HG03520 (cell line): ENCODE results near the gene RREB1.

Experiments used
- ATAC-seq: cut with Tn5 transposase; IDR thresholded peaks from one replicate; pipeline ENCODE4 v1.9.1; 2021; ENCODE audit warnings: mild to moderate bottlenecking, moderate library complexity; ENCODE audit not compliant: unreplicated experiment

Gene RREB1

DNA sequence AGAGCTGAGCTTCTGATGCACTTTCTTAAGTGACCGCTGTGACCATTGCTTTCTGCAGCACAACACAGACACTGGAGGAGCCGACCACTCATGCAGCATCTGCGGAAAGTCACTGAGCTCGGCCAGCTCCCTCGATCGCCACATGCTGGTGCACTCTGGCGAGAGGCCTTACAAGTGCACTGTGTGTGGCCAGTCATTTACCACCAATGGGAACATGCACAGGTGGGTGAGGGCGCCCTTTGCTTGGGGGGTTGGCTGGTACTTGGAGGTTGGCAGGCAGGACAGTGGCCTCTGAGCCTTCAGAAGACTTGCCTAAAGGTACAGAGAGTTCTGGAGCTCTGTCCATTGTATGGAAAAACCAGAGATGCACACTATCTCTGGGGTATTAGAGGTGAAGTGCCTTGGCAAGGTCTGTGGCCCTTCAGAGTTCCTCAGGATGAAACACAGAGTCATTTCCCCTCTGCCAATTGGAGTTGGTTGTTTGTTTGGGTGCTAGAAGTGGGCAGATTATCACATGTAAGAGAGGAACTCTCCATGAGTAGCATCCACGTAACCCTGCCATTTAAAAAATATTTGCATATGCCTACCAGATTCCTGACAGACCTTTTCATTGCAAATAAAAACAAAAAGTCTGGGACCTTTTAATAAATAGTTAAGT is 81.5 kb downstream of the RREB1 start:
- ATAC-seq: no peak

DNA sequence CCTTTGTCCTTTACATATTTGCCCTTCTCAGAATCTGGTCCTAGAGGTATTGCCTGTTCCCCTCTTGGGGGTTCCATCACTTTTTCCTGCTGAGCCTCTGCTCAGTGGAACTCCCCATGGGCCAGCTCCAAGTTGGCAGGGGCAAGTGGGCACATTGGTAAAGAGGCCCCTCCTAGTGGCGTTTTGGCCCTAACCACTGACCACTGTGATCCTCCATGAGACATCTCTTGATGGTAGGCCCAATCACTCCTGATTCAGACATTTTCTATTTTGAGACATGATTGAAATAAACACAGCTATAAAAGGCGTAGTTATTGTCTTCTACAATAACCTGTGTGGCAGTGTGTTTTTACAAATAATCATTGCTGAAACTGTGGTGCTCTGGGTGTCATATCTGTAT is 83.0 kb downstream of the RREB1 start:
- ATAC-seq: no peak

DNA sequence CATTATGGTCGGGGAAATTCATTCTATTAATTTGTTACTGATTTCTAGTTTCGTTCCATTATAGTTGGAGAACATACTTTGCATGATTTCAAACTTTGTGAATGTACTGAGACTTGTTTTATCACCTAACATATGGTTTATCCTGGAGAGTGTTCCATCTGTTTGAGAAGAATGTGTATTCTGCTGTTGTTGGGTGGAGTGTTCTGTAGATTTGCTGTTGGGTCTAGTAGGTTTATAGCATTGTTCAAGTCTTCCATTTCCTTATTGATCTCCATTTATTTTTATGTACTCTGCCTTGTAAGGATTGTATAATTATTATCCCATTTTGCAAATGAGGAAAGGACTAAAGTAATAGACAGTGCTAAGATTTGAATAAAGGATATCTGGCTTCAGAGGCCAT is 85.4 kb downstream of the RREB1 start:
- ATAC-seq: no peak

DNA sequence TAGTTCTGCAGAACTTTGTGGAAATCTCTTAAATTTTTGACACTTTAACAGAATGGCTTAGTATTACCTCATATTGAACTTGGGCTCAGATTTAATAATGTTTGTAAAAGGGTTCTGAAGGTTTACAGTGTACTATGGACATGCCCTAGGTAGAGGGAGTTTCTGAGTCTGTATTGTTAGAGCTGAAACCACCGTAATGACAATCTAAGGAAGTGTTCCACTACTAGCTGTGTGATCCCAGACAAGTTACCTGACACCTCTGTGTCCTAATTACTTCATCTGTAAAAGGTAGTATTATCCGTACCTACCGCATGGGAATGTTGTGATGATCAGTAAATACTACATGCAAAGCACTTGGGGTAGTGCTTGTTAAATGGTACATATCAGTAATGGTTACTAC is 86.9 kb downstream of the RREB1 start:
- no peak for ATAC-seq

DNA sequence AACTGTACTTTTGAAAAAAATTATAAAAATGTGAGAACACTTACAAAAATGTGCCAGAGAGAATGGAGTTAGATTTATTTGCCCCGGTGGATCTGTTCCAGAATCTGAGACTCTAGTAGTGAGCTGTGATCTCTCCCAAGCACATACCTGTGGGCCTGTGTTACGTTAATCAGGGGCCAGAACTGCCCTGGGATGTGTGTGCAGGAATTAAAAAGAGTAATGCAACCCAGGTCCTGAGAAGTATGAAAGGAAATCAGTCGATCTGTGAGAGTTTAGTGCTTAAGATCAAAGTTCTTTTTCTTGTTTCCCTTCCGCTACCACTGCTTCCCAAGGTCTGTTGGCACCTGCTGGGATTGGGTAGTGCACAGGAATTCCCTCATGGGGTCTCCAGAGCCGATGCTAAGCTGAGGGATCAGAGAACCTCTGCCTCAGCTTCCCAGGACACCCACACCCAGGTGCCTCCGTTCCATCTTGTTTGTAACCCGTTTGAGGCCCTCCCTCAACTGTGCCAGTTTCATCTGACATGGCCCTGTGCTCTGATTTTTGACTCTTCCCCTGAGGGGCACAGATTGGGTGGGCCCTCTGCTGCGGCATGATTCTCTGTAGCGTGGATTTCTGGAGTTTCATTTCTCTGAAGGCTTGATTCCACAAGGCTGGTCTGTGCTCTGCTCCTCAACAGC is 87.7 kb downstream of the RREB1 start:
- ATAC-seq: no peak

DNA sequence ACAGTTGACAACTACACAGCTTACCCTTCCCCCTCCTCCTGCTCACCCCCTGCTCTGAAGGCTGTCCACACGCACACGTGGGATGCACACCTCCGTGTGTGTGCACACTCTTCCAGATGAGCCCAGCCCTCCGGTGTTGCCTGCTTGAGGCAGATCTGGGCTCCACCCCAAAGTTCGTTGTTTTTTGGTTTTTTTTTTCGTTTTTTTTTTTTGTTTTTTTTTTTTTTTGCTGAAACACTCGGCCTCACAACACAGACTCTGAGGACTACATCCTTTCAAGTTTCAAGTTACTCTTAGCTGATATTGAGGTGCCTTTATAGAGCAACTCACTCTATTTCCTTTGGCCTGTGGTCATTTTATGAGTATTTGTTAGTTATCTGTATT is 88.2 kb downstream of the RREB1 start:
- no peak for ATAC-seq

DNA sequence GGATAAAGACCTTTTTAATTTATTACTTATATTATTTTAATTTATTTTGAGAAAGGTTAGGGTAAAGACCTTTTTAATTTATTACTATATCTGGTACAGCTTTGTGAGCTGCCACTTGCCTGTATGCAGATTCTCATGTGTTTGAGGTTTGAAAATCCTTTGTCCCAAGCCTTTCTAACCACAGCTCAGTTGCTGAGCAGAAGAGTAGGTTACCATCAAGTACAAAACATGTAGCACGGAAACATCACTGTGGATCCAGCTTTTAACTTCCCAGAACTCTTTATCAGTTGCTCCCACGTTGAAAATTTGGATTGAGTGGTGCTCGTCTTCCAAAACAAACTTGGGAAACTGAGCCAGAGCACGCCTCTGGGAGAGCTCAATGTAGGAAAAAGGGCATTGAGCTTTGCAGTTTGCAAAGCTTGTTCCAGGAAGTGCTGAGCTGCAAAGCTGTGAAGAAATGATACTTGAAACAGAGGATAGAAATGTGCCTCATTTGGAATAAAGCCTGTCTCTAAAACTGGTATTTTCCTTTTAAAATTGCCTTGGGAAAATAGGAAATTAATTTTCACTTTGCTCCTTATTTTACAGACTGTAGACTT is 89.0 kb downstream of the RREB1 start:
- ATAC-seq: no peak

DNA sequence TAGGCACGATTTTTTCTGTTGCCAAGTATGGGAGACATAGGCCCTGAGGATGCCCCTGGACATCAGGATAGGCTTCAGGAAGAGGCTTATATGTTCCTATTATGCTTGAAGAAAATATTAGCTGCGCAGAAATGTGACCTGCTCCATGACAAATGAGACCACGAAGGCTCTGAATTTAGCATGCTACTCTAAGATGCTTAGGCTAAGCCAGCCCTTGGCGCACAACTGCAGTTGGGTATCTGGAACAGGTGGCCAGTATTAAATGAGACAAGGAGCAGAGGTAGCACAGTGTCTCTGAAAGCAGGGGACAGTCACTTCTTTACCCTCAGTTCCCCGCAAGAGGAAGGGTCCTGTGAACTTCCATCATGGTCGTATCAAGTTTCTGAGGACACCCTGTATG is 90.0 kb downstream of the RREB1 start:
- ATAC-seq: no peak

DNA sequence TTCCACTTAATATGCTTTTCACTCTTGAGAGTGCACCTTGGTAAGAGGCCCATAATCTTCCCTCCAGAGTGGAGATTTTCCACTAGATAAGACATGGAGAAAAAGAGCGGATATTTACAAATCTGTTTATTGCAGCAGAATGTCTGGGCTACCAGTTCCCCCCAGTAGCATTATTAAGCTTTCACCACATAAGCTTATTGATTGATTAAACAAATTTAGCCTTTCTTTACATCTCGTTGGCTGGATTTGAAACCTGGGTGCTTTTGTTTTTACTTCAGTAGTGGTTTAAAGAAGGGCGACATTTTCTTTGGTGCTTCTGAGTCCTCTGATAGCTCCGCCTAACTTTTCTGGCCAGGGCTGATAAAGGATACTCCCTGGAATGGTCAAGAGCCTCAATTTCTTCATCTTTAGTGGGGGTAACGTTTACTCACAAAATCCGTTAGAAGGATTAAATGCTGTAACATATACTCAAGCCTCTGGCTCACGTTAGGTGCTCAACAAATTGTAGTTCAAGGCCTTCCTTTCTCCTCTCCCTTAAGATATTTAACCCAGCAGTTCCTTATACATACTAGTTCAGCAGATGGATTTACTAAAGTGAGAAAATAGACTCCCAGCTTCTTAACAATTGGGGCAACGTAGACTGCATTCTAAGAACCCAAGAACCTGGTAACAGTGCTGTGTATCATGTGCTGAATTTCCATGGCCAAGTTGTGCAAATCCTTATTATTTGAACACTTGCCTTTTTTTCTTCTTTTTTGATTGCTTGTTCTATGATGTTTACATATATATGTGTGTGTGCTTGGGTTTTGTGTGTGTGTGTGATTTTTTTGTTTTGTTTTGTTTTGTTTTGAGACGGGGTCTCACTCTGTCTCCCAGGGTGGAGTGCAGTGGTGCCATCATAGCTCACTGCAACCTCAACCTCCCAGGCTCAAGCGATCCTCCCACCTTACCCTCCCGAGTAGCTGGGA is 91.4 kb downstream of the RREB1 start:
- no peak for ATAC-seq

DNA sequence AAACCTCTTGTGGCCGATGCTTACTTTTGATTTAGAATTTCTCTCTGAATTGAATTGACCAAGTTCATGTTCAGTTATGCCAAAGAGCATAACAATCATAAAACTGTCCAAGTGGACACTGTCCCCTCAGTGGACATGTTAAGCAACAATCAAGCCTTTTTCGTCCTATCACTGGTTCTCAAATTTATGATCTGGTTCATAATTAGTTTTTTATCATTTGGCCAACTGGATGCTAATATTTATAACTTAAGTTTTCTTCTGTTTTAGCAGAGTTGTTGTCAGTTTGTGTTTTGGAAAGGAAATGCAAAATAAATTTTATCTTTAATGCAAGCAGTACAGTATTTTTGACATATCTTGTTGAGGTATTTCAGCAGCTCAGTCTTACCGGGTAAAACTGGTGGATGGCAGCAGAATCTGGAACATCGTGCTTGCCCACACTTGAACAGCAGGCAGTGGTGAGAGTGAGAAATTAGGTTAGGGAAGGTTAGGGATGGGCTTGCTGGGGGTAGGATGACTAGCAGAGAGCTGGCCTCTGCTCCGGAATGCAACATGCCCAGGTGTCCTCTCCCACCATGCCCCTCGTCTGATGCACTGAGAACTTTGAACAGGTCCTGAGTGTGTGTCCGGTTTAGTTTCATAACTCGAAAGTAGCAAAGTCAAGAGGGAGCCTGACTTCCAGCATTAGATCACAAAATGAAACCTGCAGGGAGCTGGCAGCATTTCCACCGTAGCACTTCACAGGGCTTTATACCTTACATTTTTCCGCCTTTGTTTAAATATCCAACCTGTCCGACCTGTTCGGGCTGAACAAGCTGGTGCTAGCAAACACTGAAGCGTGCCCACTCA is 93.1 kb downstream of the RREB1 start:
- ATAC-seq: no peak

DNA sequence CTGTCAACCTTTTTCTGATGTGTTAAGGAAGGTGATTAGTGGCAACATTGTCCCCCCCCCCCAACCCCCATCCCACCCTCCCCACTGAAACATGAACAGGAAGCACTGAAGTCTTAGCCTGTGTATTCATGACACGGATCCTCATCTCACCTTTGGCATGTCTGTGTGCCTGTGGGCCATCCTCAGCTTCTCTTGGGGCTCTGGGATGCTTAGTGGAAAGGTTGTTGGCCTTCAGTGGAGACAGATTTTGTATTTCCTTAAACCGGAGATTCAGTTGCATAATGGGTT is 93.6 kb downstream of the RREB1 start:
- ATAC-seq: no peak

DNA sequence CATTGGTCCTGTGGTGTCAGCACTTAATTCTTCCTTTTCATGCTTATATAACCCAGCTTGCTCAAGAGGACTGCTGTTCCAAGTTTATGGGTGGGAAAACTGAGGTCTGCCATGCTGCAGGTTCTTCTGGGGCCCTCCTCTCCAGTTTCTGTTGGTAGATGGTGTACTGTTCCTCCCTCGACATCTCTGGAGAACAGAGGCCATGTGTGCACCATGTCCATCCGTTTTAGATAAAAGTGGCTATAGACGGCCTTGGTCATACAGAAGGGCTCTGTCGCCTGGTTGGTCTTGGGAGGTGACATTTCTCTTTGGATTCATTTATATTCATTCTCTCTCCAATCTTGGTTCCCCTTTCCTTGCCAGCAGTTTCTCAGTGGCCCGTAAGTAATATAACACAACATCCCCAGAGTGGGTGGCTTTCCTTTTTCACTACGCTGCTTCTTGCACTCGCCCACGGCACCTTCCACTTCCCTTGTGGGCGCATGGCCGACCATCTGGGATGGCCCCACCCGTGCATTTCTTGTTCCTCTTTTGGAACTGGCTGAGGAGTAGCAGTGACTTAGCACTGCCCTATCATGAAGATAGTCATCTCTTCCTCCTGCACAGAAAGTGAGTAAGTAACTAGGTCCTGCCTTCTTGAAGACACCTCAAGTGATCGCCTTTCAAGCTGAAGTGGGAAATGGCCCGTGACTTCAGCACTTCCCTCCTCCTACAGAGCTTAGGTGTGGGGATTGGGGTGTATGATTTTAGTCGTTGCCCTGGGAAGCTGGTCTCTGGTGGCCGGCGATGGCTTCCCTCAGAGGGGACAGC is 94.2 kb downstream of the RREB1 start:
- ATAC-seq: peak; percentile 88

DNA sequence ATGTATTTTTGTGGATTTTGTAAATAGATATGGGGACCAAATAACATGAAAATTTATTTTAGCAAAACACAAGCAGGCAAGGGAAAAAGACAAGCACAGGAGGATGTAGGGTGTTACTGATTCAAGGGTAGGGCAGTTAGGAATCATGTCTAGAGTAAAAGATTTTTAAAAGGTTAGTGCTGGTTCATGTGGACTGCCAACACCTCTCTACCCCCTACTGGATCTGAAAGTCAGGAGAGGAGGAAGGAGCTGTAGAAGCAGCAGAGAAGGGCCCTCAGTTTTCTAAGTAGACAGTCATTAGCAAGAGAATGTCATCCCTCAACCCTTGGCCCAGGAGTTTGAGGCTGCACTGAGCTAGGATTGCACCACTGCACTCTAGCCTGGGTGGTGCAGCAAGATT is 95.2 kb downstream of the RREB1 start:
- no peak for ATAC-seq

DNA sequence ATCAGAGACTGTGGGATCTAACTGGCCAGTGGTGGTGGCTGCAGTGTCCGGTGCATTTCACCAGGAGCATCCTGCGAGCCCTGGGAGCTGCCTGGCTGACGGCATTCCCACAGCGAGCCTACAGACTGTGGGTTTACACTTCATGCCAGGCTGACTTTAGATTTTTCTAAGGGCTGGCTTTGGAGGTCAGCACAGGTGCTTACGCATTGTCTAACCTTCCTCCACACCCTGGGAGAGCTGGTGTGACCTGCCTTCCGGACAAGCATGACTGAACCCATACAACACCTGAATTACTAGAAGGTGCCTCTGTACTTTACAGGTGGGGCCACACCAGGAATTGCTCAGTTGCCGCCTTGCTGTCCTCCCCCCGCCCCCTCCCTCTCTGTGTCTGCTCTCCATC is 96.2 kb downstream of the RREB1 start:
- ATAC-seq: no peak

DNA sequence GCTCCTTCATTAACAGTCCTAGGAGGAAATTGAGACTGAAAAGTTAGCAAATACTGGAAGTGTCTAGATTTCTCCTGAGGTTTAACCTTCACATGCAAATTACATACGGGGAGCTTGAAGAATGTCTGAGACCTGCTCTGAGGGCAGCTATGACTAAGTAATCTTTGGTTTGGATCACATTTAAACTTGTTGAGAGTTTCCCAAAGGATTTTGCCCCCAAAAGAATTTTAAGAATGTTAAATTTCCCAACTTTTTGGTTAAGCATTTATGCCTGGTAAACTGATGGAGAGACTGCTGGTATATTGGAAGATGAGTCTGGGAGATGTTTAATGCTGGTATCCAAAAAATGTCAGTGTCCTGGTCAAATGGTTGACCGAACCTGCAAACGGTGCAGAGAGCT is 97.0 kb downstream of the RREB1 start:
- no peak for ATAC-seq

DNA sequence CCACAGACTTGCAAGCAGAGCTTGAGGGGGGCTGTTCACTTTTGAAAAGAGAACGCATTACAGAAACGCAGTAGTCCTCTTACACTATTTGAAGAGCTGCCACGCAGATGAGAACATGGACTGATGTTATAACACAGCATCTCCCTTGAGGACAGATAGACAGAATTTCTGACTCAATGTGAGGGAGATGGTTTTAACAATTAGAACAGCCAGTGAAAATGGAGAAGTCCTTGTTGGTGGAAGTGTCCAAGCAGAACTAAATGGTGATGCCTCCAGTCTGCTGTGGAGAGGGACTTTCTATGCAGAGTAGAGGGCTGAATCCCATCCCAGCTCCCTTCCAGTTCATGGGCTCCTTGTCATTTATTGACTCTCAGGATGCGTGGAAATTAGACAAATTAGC is 100.0 kb downstream of the RREB1 start:
- ATAC-seq: no peak

DNA sequence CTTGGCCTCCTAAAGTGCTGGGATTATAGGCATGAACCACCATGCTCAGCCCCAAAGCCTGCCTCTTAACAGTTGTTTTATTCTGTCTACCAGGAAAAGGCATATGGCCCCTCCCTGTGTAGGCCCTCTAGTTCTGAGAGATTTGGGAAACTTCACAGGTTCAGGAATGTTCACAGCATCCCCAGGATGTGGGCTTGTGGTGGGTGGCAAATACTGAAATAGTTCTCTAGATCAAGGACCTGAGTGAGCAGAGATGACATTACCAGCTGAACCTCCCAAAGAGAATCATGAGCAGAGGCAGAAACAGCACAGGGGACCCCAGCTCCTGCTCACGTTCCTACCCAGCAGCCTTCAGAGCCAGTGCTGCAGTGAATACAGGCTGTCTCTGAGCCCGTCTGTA is 105.7 kb downstream of the RREB1 start:
- no peak for ATAC-seq

DNA sequence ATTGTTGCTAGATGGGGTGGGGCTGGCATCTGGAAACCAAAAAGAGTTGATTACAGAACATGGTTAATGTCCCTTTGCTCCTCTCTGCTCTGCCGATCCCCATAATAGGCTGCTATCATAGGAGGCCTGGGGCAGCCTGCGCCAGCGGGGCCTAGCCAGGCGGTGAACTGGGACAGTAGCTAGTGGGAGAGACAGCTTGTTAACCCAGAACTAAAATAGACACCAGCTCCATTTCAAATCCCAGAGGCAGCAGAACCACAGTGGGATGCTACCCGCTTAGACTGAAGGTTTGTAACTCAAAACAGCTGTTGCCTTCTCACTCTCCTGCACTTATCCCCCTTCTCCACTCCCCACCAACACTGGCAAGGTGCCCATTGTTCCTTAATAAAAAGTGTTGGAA is 106.7 kb downstream of the RREB1 start:
- no peak for ATAC-seq

DNA sequence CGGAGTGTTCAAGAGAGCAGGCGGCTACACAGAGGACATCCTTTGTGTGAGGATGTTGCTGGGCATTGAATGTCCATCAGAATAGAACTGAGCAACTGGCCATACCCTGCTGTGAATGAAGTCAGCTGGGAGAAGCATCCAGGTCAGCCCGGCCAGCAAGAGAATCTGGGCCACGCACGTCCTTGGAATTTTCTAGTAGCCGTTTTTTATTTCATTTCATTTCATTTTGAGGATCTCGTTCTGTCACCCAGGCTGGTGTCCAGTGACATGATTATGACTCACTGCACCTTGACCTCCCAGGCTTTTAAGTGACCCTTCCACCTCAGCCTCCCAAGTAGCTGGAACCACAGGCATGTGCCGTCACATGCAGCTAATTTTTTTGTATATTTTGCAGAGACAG is 107.4 kb downstream of the RREB1 start:
- ATAC-seq: no peak

DNA sequence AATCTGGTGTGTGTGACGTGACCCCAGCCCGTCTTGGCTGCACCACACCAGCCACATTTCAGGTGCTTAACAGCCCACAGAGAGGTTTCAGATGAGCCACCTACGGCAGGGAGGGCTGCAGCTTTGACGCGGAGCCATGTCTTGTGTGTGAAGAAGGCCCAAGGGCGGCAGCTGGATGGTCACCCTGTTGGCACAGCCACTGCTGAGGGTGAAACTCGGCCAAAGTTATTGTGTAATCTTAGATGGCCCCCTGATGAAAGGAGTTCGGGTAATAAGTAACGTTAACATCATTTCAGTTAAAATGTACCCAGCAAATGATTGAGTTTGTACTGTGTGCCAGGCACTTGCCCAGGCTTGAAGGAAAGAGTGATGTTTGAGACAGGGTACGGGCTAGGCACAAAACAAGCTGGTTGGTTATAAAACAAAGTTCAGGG is 108.1 kb downstream of the RREB1 start:
- ATAC-seq: no peak
